ENCODE data around the gene SPATA2.

DNA sequence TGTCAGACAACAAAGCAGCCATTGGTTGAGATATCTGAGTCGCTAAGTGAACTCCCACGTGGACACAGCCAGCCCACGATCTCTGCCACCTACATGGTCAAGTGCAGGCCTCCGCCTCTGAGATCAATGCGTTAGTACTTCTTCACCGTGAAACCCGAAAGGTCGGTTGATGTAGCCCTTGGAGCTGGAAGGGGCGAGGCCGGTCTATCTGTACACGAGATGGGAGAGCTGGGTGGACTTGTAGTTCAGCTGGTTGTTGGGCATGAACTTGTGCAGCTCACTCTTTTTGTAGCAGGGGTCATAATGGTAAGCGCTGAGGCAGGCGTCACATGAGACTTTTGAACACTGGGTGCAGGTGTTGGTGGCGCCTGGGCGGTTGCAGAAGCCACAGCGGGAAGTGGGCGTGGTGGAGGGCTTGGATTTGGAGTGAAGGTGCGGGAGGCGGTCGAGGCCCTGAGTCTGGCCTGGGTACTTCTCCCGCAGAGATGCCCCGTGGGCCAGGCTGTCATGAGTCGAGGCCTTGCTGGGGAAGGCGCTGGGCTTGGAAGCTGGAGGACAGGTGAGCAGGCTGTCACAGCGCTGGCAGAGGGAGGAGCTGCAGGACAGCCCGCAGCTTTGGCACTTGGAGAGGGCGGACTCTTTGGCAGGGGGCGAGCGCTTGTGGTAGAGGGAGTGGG, 9.8 kb downstream of the SPATA2 start:
- TF ChIP-seq POLR2AphosphoS5 (IDR thresholded peaks at IDR 0.05; ENCODE audit: low read depth, low read length) (no peak), SPI1 (IDR thresholded peaks at IDR 0.05; ENCODE audit: low read depth, low read length) (no peak), POLR2A (IDR thresholded peaks at IDR 0.05; ENCODE audit: low read depth, low read length) (no peak), TAF1 (IDR thresholded peaks at IDR 0.05; ENCODE audit: low read depth, low read length) (no peak), PAX5 (IDR thresholded peaks at IDR 0.05; ENCODE audit: insufficient read depth, low read length, severe bottlenecking) (no peak)

Measured in GM12891 (cell line).